GM18517 (cell line): ENCODE results near the gene NPAS3.

Experiments used
- ATAC-seq: cut with Tn5 transposase; IDR thresholded peaks from one replicate; pipeline ENCODE4 v1.9.1; 2021; ENCODE audit warnings: mild to moderate bottlenecking, moderate library complexity; ENCODE audit not compliant: unreplicated experiment

The NPAS3 gene

DNA sequence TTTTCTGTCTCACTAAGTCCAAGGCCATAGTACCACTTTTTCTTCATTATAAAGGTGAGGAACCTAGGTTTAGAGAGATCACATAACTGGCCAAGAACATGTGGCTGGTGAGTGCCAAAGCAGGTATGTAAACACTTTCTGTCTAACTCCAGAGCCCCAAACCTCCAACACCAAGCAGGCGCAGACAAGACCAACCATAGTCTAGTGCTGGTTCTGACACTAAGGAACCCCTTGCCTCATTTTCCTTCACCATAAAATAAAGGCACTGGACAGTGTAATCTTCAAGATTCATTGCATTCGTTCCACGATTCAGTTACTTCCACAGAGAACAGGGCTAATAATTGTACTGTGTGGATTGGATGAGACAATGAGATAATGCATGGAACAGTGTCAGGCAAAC, 71.0 kb downstream of the NPAS3 start:
- no peak for ATAC-seq

DNA sequence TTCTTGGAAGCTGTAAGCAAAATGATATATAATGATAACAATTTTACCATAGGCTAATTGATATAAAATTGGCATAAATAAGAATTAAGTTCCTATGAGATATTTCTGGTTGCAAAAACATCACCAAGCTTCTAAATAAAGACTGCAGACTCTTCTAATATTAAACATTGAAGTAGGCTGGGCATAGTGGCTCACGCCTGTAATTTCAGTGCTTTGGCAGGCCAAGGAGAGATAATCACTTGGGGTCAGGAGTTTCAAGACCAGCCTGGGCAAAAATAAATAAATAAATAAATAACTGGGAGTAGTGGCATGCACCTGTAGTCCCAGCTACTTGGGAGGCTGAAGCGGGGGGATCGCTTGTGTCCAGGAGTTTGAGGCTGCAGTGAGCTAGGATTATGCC, 71.8 kb downstream of the NPAS3 start:
- no peak for ATAC-seq

DNA sequence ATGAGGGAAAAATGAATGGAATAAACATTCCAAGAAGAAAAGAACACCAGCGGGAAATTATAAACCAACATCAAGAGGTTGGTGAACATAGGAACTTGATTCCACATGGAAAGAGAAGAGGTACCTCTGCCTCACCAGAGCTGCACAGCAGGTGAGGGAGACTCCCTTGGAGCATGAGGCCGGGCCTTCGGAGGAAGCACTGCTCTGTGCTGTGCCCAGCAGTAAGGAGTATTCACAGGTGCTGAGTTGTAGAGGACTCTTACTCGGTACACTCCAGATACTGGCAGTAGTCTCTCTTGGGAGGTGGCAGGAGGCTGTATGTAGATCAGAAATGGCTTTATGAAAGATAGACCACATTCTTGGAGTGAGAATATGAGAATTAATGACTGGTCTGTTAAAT, 76.0 kb downstream of the NPAS3 start:
- no peak for ATAC-seq

DNA sequence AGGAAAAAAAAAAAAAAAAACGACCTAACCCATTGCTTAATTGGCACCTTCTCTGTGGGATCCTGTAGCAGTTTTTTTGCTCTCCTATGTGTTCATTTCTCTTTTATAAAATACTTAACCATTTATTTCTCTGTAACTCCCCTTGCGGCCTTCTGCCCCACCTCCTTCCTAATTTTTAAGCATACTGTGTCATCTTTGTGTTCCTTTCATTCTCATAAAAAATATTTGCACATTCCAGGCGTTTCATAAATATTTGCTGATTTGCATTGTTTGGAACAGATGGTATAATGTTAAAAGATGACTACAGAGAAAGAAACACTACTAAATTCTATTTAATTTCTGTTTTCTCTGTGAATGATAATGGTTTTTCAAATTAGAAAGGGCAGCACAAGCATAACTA, 77.9 kb downstream of the NPAS3 start:
- ATAC-seq, result no peak

DNA sequence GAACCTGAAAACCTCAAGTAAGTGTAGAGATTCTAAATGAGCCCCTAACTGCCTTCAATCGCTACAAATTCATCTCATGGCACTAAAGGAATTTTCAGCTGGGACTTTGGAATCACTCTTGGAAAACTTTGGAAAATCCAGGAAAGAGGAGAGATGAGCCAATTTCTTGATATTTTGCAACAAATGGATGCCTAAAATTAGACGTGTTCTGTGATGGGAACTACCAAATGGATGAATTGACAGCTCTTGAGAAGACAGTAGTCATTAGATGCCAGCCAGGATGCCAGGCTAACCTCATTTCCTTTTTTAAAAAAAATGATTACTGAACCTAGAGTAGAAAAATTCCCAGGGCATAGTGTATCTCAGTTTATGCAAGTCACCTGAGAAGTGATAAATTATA, 78.3 kb downstream of the NPAS3 start:
- ATAC-seq, result no peak

DNA sequence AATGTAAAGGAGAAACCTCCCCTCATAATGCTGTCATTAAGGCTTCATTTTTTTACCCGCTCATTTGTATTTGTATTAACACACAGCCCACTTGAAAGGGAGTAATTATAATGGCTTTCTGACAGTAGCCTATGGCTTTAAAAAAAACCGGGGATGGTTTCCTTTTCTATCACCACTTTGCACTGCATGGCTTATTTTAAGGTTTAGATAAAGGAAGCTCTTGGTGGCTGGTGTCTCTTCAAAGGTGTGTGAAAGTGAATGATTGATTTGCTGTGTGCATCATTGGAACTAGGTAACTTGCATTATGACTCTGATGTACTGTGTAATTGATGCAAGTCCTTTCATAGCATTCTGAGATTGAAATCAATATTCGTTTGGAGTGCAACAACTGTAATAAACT, 80.7 kb downstream of the NPAS3 start:
- ATAC-seq, result no peak

DNA sequence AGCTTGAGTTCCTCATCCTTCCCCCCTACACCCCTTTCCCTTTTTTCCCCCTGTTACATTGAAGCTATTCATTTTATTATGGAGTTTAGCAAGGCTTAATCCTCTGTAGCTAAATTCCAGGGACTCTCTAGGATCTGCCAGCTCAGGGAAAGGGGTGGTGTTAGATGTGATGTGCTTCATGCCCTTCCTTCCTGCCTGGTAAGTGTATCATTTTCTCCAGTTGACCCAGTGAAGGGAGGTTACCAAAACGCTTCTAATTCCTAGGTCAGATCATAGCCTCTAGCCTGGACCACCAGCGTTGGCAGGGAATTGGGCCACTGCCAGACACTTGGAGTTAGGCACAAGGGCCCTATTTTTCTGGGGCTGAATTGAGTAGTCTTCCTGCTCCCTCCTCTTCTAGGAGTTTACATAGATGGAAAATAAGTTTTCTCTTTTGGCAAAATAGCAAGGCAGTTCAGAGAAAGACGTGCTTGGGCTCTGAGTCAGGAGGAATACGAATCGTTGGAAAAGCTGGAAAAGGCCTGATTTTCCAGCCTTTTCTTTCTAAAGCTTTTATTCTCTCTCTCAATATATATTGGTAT, 88.3 kb downstream of the NPAS3 start:
- ATAC-seq, result no peak

DNA sequence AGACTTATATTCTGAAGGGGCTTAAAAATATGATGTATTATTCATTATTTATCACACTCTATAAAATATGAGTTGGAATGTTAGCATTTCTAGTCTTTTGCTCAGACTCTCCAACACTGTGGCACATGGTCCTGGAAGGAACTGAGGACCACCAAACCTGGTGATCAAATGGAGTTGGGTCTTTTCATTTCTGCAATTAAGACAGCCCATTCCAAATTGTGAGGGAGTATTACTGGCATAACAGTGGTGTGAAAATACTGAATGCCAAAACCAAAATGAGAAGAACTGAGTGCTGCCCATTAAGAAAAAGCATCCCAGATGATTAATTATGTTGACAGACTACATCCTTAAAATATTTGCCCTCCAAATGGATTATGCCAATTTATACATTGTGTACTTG, 90.8 kb downstream of the NPAS3 start:
- no peak for ATAC-seq

DNA sequence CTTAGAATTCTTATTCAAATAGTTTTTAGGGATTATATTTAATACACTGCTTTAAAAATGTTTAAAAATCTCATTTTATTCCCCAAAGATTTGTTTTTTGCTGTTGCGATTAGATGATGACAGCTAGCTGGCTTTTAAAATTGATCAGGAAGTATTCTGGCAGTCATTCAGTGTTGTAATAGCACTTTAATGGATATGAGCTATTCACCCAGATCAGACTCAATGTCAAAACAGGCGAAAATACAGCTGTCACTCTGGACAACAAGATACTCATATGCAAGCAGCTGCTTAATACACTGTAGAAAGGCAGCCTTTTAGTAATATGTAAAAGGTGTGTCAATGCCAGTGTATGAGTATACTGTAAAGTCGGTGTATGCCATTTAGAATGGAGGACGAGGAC, 91.7 kb downstream of the NPAS3 start:
- no peak for ATAC-seq

DNA sequence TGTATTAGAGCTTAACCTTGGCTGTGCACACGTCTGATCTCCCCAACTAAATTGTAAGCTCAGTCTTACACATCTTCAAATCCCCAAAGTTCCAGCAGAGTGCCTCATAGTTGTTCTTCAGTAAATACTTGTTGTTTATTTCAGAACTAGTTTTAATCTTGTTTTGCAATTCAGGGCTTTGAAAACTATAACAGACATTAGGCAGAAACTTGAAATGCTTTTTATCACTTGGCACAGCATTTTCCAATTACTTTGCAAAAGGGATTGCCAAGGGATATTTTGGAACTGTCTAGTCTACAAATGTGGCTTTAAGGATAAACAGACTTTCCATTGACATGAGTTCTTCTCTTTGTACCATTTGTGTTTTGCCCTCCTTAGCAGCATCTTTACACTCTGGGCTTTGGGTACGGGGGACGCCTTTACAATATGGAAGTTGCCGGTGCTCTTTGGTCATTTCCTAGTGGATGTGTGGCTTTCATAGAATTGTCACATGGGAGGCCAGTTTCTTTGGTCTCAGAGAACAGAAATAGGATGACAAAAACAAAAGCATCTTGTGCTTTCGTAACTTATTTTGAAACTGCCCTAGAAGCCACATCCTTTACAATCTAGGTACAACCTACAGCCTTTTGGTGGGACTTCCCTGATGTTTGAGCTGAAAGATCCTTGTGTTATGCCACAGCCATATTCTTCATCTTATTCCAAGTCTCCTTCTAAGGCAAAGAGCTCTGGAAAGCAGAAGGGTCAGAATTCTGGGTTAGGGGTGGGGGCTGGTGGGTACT, 96.9 kb downstream of the NPAS3 start:
- ATAC-seq, result no peak

DNA sequence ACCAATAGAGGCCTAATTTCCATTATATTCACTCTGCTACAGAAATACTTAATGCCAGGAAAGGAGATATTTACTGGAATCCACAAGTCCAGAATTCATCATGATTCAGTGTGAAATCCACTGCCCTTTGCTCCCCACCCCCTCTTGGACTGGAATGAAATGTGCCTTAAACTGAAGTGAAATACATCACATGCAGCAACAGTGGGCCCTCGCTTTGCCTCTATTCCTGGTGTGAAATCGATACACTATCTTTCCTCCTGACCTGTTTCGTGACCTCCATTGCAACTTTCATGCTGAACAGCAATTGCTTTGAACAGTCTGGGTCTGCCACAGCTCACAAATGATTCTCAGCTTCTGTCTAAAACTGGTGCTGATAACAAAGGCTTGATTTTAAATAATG, 100.6 kb downstream of the NPAS3 start:
- ATAC-seq, result no peak

DNA sequence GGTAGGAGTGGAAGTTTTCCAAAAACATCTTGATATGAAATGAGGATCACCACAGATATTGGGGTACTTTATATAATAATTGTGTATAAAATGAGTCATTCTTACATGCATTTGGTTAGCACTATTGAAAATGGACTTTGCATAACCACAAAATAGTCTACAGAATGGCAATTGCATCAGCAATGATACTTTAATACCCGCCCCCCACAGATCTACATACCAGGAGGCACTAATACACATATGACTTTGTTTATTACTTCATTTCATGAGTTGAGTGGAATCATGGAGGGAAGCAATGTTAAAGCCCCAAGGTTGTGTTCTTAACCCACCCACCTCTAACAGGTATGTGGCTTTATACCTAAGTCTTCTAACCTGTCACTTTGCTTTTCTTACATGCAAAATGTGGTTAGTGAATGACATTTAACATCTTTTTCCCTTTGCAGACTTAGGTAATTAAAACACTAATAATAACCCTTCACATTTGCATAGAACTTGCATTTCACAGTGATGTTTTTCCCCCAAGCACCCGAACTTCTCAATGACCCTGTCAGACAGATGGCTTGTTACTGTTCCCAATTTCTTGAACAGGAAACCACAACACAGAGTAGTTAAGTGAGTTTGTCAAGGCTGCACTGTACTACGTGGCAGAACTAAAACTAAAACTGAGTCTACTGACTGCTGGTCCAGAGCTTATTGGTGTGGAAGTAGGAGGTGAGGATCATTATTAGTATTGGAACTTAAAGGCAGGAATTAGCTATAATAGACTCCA, 101.9 kb downstream of the NPAS3 start:
- no peak for ATAC-seq

DNA sequence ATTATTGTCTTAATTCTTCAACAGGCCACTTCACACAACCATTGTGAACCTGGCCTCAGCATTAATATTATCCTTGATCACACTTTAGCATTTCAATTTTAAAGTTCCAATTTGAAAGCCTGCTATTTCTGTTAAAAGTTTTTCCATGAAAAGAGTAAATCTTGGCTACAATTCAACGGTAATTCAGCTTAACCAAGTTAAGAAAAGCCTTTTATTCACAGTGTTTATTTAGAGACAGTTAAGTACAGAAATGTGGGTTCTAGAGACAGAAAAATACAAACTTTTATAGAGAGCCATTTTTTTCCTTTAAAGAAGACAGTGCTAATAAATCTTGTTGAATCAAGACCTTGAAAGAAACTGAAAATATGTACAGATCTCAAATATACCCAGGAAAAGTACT, 103.9 kb downstream of the NPAS3 start:
- no peak for ATAC-seq

DNA sequence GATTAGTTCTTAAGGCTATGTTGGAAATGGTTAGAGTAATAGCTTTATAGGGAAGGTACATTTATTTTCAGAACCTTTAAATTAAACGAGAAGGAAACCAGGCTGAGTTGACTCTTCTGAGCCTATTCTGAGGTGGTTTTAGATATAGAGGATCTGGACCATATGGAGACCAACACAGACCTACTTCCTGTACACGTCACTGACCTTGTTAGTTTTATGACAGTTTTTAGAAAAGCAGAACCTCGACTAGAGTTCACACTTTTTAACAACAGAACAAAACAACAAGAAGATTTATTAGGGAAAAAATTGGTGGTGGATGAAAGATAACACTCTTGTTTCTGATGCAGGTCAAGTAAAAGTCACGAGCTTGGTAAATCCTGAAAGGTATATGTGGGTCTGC, 107.1 kb downstream of the NPAS3 start:
- no peak for ATAC-seq

DNA sequence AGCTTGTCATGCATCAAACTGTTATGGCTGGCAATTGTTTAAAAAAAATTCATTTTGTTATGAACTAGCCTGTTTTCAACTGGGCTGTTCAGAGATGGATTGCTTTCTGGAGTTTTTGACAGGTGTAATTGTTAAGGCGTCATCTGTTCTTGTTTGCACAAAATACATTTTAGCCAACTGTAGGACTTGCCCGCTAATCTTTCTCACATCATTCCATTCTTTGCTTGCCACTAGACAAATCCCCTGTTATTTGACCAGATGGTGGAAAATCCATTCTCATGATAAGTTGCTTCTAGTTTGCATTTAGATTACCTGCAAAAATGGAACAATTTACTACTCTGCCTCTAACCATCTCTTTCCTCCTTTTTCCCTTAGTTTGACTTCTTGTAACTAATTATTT, 114.3 kb downstream of the NPAS3 start:
- ATAC-seq, result no peak

DNA sequence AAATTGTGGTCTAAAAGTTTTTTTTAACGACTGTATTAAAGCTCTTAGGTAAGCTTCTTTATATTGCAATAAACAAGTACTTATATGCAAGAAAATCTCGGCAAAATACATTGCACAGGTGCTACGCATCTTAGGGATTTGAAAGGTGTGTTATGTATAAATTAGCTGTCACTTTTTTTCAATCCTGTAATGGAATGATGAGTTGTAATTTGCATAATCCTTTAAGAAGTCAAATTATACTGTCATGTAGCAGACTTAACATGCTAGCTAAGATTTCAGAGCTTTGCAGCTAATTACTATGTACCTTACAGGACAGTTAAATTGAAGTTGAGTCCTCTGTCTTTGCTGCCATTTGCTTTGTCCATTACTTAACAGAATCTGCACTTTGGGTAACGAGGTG, 117.5 kb downstream of the NPAS3 start:
- ATAC-seq, result no peak

DNA sequence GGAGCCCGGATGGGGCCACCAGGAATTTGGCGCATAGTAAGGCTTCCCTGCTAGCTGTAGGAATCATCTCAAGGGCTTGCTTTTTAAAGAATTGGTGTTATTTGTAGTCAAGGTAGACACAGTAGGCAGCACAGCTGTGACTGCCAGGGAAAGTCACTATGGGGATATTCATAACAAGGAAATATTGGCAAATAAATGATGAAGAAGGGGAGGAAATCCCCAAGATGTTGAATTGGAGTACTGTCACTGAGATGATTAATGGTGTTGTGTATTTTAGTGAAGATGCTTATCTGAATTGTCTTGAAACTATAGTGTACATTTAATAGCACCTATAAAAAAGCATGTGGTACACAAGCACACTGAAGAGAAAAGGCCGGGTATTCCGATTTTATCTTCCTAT, 118.9 kb downstream of the NPAS3 start:
- ATAC-seq, result no peak

DNA sequence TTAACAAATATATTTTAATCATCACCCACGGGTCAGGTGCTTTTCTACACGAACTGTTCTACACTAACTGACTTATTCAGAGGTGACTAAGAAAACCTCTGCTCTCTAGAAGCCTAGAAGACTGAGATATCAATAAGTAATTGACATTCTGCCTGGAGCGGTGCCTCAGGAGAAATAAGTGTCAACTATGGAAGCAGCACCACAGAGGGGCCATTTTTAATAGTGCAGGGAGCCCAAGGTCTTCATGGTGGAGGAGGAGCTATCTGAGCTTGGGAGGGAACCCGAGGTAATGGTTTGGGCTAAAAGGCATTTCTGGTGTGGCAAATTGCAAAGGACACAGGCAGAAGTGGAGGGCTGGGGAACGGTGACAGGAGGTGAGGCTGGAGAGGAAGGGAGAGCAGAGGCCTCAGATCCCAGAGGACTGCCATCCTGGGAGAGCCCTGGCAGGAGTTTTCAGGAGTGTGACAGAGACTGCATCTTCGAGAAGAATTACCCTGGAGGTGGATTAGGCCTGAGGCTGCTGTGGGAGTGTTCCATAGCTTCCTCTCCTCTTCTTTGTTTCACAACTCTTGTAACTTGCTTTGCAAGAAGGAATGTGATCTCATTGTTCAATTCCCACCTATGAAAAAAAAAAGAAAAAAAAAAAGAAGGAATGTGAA, 123.1 kb downstream of the NPAS3 start:
- no peak for ATAC-seq

DNA sequence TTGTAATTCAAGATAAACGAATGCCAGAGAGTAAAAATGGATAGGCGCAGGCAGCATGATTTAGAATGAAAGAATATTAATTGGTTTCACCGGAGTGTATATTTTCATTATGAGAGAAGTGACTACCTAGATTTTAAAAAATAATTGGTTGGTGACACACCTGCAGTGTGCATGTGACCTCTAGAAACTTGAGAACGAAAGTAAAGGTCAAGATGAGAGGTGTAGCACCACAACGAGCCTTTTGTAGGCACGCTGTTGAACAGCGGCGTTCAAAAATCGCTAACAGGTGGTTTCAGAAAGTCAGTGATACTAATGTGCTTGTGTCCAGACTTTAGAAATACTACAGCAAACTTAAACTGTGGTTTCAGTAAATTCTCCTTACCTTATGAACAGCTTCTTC, 123.8 kb downstream of the NPAS3 start:
- ATAC-seq, result no peak

DNA sequence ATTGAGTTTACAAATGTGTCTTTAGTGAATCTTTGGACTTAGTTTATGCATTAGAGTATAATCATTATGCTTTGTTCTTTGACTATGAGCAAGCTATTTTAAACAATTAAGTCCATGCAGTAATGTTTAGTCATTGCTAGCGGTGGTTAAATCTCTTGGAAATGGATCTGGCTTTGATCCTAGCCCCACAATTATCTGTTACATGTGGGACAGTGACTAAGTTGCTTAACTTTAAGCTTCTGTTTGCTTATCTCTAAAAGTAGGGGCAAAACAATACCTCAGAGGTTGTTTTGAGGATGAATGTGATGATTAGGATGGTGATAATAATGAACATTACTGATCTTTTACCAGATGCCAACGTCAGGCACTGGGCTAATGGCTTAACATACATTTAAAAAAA, 124.2 kb downstream of the NPAS3 start:
- ATAC-seq, result no peak

DNA sequence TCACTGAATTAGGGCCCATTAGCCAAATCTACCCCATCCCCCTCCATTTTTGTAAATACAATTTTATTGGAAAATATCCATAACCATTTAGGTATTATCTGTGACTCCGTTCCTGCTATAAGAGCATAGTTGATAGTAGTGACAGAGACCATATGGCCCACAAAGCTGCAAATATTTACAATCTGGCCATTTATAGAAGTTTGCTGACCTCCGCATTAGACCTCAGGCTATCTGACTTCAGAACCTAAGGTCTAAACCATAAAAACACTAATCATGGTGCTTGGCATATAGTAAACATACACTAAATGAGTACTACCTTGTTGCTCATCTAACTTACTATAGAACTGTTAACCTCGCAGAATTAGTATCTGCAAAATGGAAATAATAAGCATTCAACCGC, 124.8 kb downstream of the NPAS3 start:
- no peak for ATAC-seq

DNA sequence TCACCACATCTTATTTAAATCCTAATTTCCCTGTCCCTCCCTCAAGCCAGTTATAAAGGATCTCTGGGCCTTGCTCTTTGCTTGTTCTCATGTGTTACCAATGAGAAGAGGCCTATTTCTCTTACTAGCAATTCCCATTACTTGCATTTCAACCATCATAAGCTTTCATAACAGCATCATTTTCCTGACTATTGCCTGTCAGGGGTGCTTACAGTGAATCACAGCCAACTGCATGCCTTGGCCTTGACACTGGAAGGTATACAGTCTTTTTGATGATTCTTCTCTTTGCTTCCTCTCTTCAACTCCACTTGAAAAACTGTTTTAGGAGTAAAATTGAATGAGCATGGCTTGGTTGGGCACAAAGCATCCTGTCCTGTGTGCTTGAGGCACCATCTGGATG, 127.0 kb downstream of the NPAS3 start:
- ATAC-seq, result no peak
